HEK293T (cell line): Measurements from ENCODE around the gene NAA38.

ENCODE experiments used
- BHLHE40 ChIP-seq: fragments of 450-650 bp; IDR thresholded peaks from 2 replicates; pipeline ENCODE4 v1.6.1; 2016; ENCODE audit warnings: mild to moderate bottlenecking, moderate library complexity, borderline replicate concordance
- CTBP1 ChIP-seq: fragments of 450-650 bp; IDR thresholded peaks from 2 replicates; pipeline ENCODE4 v1.6.1; 2016; ENCODE audit warnings: borderline replicate concordance
- ELF4 ChIP-seq: fragments of 450-650 bp; IDR thresholded peaks from 2 replicates; pipeline ENCODE4 v1.6.1; 2017; ENCODE audit warnings: antibody characterized with exemption
- FOXK2 ChIP-seq: fragments of 450-650 bp; IDR thresholded peaks from 2 replicates; pipeline ENCODE4 v1.6.1; 2016; ENCODE audit warnings: mild to moderate bottlenecking
- HDGF ChIP-seq: fragments of 450-650 bp; IDR thresholded peaks from 2 replicates; pipeline ENCODE4 v1.6.1; 2017; ENCODE audit warnings: antibody characterized with exemption, borderline replicate concordance
- SUZ12 ChIP-seq: fragments of 450-650 bp; IDR thresholded peaks from 2 replicates; pipeline ENCODE4 v1.6.1; 2016; ENCODE audit warnings: mild to moderate bottlenecking
- TARDBP ChIP-seq: fragments of 450-650 bp; IDR thresholded peaks from 2 replicates; pipeline ENCODE4 v1.6.1; 2016

- TF ChIP-seq SUZ12 (no peak), BHLHE40 (no peak), CTBP1 (no peak), HDGF (no peak), FOXK2 (no peak), TARDBP (no peak), ELF4 (no peak)
These were observed 10.5 kb upstream of the NAA38 start for GRCh38 chr17:7867881-7868329.
